Measurements from ENCODE around the gene TIGD4. TPM values are rescaled to one million over a fixed set of nuclear protein-coding genes. Genes with fewer than 3 reads are reported as not detected.
A peak's percentile ranks its signal among the peaks of the same experiment; 100 is the strongest.

TIGD4 gene
- total RNA-seq, 2 donors from 2014 or later, result 2.1 to 2.9 TPM

DNA sequence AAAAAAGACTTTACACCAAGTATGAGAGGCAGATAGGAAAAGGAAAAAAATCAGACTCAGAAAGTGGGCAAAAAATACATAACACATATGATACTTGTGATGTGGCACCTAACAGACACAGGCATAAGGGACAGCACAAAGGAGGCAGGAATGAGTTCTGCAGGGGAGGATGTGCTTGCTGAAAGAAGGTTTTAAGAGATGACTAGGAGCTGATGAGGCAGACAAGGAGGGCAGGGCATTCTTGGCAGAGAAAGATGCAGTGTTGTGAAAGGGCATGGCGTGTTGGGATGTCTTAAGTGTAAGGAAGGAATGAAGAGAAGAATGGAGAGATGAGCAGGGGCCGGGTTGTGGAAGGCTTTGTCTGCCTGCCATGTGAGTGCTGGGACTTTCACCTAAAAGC, 50.1 kb downstream of the TIGD4 start:
- H3K9me3 ChIP-seq (ENCODE audit: control insufficient read depth, low read length), result no peaks in the 10 kb centered on the region
- Mint-ChIP-seq H3K4me1 (peaks cover 15% of the 10 kb centered on the region), H3K27me3 (ENCODE audit: insufficient read depth) (no peaks in the 10 kb centered on the region), H3K27ac (no peak overlapping the region), H3K36me3 (ENCODE audit: low read depth) (no peaks in the 10 kb centered on the region), H3K9me3 (peaks cover 3% of the 10 kb centered on the region), H3K4me3 (no peak overlapping the region)
- H3K36me3 ChIP-seq (ENCODE audit: control insufficient read depth, insufficient read depth, low read length), result no peaks in the 10 kb centered on the region
- no peaks in the 10 kb centered on the region for H3K27me3 ChIP-seq (ENCODE audit: control insufficient read depth, insufficient read depth, low read length, poor library complexity, severe bottlenecking)
- H3K9ac ChIP-seq (ENCODE audit: extremely low read depth, low read length, poor library complexity, severe bottlenecking), result no peak overlapping the region
- DNase-seq, result no peak
- no peak overlapping the region for H3K27ac ChIP-seq (ENCODE audit: low read depth, low read length)
- TF ChIP-seq, protein P1, sequence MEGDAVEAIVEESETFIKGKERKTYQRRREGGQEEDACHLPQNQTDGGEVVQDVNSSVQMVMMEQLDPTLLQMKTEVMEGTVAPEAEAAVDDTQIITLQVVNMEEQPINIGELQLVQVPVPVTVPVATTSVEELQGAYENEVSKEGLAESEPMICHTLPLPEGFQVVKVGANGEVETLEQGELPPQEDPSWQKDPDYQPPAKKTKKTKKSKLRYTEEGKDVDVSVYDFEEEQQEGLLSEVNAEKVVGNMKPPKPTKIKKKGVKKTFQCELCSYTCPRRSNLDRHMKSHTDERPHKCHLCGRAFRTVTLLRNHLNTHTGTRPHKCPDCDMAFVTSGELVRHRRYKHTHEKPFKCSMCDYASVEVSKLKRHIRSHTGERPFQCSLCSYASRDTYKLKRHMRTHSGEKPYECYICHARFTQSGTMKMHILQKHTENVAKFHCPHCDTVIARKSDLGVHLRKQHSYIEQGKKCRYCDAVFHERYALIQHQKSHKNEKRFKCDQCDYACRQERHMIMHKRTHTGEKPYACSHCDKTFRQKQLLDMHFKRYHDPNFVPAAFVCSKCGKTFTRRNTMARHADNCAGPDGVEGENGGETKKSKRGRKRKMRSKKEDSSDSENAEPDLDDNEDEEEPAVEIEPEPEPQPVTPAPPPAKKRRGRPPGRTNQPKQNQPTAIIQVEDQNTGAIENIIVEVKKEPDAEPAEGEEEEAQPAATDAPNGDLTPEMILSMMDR (conservative IDR thresholded peaks at IDR 0.05), result no peak
- WGBS, 2 experiments (ENCODE audit: insufficient coverage in 1 of 2, insufficient read length in 1 of 2), result 38 to 40% methylated on average over 2 of the region's 2 CpGs
- peaks cover 4% of the 10 kb centered on the region for H3K4me1 ChIP-seq (ENCODE audit: control insufficient read depth, insufficient read depth, low read length)
- no peak overlapping the region for H3K4me3 ChIP-seq (ENCODE audit: low read length)

DNA sequence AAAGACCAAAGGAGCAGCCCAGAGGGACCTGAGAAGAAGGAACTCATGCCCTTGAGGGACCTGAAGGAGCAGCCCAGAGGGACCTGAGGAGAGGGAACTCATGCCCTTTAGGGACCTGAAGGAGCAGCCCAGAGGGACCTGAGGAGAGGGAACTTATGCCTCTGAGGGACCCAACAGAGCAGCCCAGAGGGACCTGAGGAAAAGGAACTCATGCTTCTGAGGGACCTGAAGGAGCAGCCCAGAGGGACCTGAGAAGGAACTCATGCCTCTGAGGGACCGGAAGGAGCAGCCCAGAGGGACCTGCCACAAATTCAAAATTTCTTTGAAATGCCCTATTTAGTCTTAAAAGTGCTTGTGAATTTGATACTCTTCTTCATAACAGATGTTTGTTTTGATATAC, 51.2 kb downstream of the TIGD4 start:
- H3K27me3 ChIP-seq (ENCODE audit: control insufficient read depth, insufficient read depth, low read length, poor library complexity, severe bottlenecking), result no peaks in the 10 kb centered on the region
- Mint-ChIP-seq H3K27ac (no peak overlapping the region), H3K4me3 (no peak overlapping the region), H3K4me1 (peaks cover 9% of the 10 kb centered on the region), H3K9me3 (peaks cover 3% of the 10 kb centered on the region), H3K36me3 (ENCODE audit: low read depth) (no peaks in the 10 kb centered on the region), H3K27me3 (ENCODE audit: insufficient read depth) (no peaks in the 10 kb centered on the region)
- TF ChIP-seq, protein P1 (conservative IDR thresholded peaks at IDR 0.05), result no peak
- no peak overlapping the region for H3K27ac ChIP-seq (ENCODE audit: low read depth, low read length)
- H3K9ac ChIP-seq (ENCODE audit: extremely low read depth, low read length, poor library complexity, severe bottlenecking), result no peak overlapping the region
- WGBS, 2 experiments (ENCODE audit: insufficient coverage in 1 of 2, insufficient read length in 1 of 2), result 92% methylated on average over 1 of the region's 1 CpG; no CpG with 5 or more reads in 1 of the 2 experiments
- DNase-seq, result no peak
- H3K4me3 ChIP-seq (ENCODE audit: low read length), result no peak overlapping the region
- no peaks in the 10 kb centered on the region for H3K9me3 ChIP-seq (ENCODE audit: control insufficient read depth, low read length)
- H3K36me3 ChIP-seq (ENCODE audit: control insufficient read depth, insufficient read depth, low read length), result no peaks in the 10 kb centered on the region
- peaks cover 4% of the 10 kb centered on the region for H3K4me1 ChIP-seq (ENCODE audit: control insufficient read depth, insufficient read depth, low read length)

DNA sequence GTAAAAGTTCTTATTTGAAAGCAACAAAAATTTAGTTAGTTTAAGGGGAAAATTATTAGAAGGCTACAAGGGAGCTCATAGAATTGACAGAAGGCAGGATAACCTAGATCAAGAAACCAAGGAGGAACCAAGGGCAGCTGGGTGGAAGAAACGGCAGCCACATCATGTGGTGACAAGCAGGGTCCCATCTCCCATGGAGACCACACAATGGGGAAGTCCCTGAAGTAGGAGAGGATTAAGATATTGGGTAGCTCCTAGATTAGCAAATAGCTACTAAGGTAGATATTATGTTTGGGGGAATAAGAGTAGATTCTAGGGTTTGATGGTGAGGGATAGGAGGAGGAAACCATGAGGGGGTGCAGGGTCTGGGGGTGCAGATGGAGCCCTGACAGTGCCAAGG, 51.7 kb downstream of the TIGD4 start:
- DNase-seq, result peak; percentile 61
- H3K4me1 Mint-ChIP-seq, result peaks cover 9% of the 10 kb centered on the region
- Histone ChIP-seq H3K4me3 (ENCODE audit: low read length) (no peak overlapping the region), H3K9ac (ENCODE audit: extremely low read depth, low read length, poor library complexity, severe bottlenecking) (no peak overlapping the region), H3K4me1 (ENCODE audit: control insufficient read depth, insufficient read depth, low read length) (peaks cover 4% of the 10 kb centered on the region), H3K9me3 (ENCODE audit: control insufficient read depth, low read length) (no peaks in the 10 kb centered on the region), H3K27ac (ENCODE audit: low read depth, low read length) (no peak overlapping the region), H3K36me3 (ENCODE audit: control insufficient read depth, insufficient read depth, low read length) (no peaks in the 10 kb centered on the region), H3K27me3 (ENCODE audit: control insufficient read depth, insufficient read depth, low read length, poor library complexity, severe bottlenecking) (no peaks in the 10 kb centered on the region)
- no peak overlapping the region for H3K27ac Mint-ChIP-seq
- no peaks in the 10 kb centered on the region for H3K36me3 Mint-ChIP-seq (ENCODE audit: low read depth)
- H3K4me3 Mint-ChIP-seq, result no peak overlapping the region
- WGBS, 2 experiments (ENCODE audit: insufficient coverage in 1 of 2, insufficient read length in 1 of 2), result 24 to 60% methylated on average over 1 of the region's 1 CpG
- no peaks in the 10 kb centered on the region for H3K27me3 Mint-ChIP-seq (ENCODE audit: insufficient read depth)
- TF ChIP-seq, protein P1 (conservative IDR thresholded peaks at IDR 0.05), result no peak
- H3K9me3 Mint-ChIP-seq, result peaks cover 3% of the 10 kb centered on the region

Measured in endodermal cell (in vitro differentiated cells).